Spleen (tissue), 11 donors: ENCODE results near the gene DNAJB8. TPM values are rescaled to one million over a fixed set of nuclear protein-coding genes. Genes with fewer than 3 reads are reported as not detected.

Experiments
- DNase-seq: peaks from one replicate; pipeline ENCODE4 v3.0.0-alpha.2; 2020
- H3K27ac ChIP-seq, 8 donors: fragments of 200-600 bp; sonication (generic) in 7 of 8; 1 replicate in 4 of 8; 2 replicates in 4 of 8; pipeline versions ENCODE4 v1.5.0 to v1.8.0; 2016 to 2021; ENCODE audit warnings: inconsistent platforms in 4 of 8, mild to moderate bottlenecking in 4 of 8, moderate library complexity in 1 of 8
- H3K27me3 ChIP-seq, 7 donors: fragments of 200-600 bp; sonication (generic) in 6 of 7; replicated peaks in 1 of 7; 1 replicate in 4 of 7; 2 replicates in 3 of 7; pipeline versions ENCODE4 v1.5.0 to v1.8.0; 2016 to 2021; ENCODE audit warnings: inconsistent platforms in 3 of 7, mild to moderate bottlenecking in 1 of 7
- H3K36me3 ChIP-seq, 6 donors: fragments of 200-600 bp; sonication (generic) in 5 of 6; 1 replicate in 4 of 6; 2 replicates in 2 of 6; pipeline versions ENCODE4 v1.5.0 to v1.8.0; 2016 to 2021; ENCODE audit warnings: inconsistent platforms in 2 of 6
- H3K4me1 ChIP-seq, 6 donors: fragments of 200-600 bp; sonication (generic) in 5 of 6; 1 replicate in 3 of 6; 2 replicates in 3 of 6; pipeline versions ENCODE4 v1.5.0 to v1.8.0; 2016 to 2021; ENCODE audit warnings: inconsistent platforms in 3 of 6
- H3K4me3 ChIP-seq, 8 donors: fragments of 200-600 bp; sonication (generic) in 7 of 8; 1 replicate in 4 of 8; 2 replicates in 4 of 8; pipeline versions ENCODE4 v1.5.0 to v1.8.0; 2016 to 2021; ENCODE audit warnings: inconsistent platforms in 4 of 8, mild to moderate bottlenecking in 4 of 8, moderate library complexity in 2 of 8
- H3K9me3 ChIP-seq, 8 donors: fragments of 200-600 bp; sonication (generic) in 7 of 8; 1 replicate in 4 of 8; 2 replicates in 4 of 8; pipeline versions ENCODE4 v1.5.0 to v1.8.0; 2016 to 2021; ENCODE audit warnings: inconsistent platforms in 4 of 8
- POLR2A ChIP-seq, 3 donors: fragments of 450-650 bp; IDR thresholded peaks; one replicate each; pipeline ENCODE4 v1.5.1; 2017; ENCODE audit warnings: antibody characterized with exemption in 3 of 3, mild to moderate bottlenecking in 1 of 3
- POLR2AphosphoS5 ChIP-seq, 3 donors: sonication (generic); formaldehyde crosslinking; IDR thresholded peaks; one replicate each; pipeline ENCODE4 v1.5.1; 2017; ENCODE audit warnings: antibody characterized with exemption in 3 of 3
- WGBS, 5 donors: extraction: QIAGEN DNeasy Blood & Tissue Kit in 3 of 5; methylation state at CpG; one replicate each; pipeline versions ENCODE4 v1.1.5 to v1.1.7; 2013 to 2018; 5-methylcytosine and 5-hydroxymethylcytosine counted together
- intact Hi-C: fragments of 100-400 bp; cut with DNase I; formaldehyde crosslinking; loops from one replicate; pipeline ENCODE4 v1.15.0; 2023; ENCODE audit warnings: low total_unique reads
- polyA plus RNA-seq, 3 donors: library from polyadenylated mRNA; stranded (reverse); fragments of 200-250 nt; gene quantifications; one replicate each; pipeline ENCODE4 v1.2.1, GENCODE V29; 2013
- total RNA-seq, 7 donors: library from RNA; depleted of rRNA in 3 of 7; stranded (reverse); fragments of >200 nt in 3 of 7; fragmentation: NEBNext Ultra II Directional in 4 of 7; extraction: Animal tissue kit (Norgen Biotek cat#: 25700) in 4 of 7; gene quantifications; one replicate each; pipeline versions ENCODE4 v1.1.0 to v1.2.1, GENCODE V29; 2016 to 2021
- TF ChIP-seq, protein P1 (sequence below), 11 experiments: fragments of 200-600 bp in 7 of 11; fragments of 450-650 bp in 4 of 11; sonication (generic) in 4 of 11; IDR thresholded peaks in 8 of 11; conservative IDR thresholded peaks in 3 of 11; 1 replicate in 7 of 11; 2 replicates in 4 of 11; pipeline versions ENCODE4 v1.4.0 to v1.8.0; 2016 to 2021; ENCODE audit warnings: antibody characterized with exemption in 11 of 11, inconsistent platforms in 4 of 11, mild to moderate bottlenecking in 1 of 11
- donor health status: healthy with polysubstance abuse.
- donor health status: DM: no; HTN: no; CAD: no; lungs with moderate emphysema.
- donor health status: DM: no; HTN: no; CAD: no.
- donor health status: Bipolar disorder and iron deficiency.
- donor health status: healthy.
- donor health status: DM: no; HTN: no; CAD: no.
- donor health status: DM: yes; HTN: yes; CAD: no.

Gene DNAJB8
- total and polyA plus RNA-seq, 10 donors = not detected

DNA sequence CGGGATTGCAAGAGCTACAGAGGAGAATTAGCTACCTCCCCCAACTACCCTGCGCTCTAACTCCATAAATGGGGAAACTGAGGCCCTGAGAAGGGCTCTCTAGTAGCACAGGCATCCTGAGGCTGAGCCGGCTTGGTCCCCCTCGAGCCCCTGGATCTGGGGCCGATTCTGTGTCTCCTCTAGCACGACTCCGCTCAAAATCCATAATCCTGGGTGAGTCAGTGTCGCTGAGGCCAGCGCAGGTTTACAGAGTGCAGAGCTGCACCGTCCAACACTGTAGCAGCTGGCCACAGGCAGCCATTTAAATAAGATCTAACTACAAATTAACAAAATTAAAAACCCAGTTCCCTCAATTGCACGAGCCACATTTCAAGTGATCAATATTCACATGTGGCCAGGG lies 15.5 kb upstream of the DNAJB8 start:
- H3K9me3 ChIP-seq = no peaks in the 10 kb centered on the region
- peaks cover 20 to 81% (median 61%) of the 10 kb centered on the region in 6 donors for H3K4me1 ChIP-seq
- DNase-seq = peak; percentile 56
- intact Hi-C loops = no loop called here
- H3K4me3 ChIP-seq = peak overlapping the region in 1 of 8 donors; percentile 47
- peaks cover 0 to 17% (median 0%) of the 10 kb centered on the region in 6 donors for H3K36me3 ChIP-seq
- TF ChIP-seq POLR2A (IDR thresholded peaks at IDR 0.05) = no peak
- no peak for TF ChIP-seq POLR2AphosphoS5 (IDR thresholded peaks at IDR 0.05)
- peaks cover 3 to 75% (median 37%) of the 10 kb centered on the region in 7 donors for H3K27me3 ChIP-seq
- 70 to 80% (median 75%) methylated on average over 11 of the region's 11 CpGs for WGBS, 5 donors
- peak overlapping the region; percentile 1 to 95 (median 78) for H3K27ac ChIP-seq

DNA sequence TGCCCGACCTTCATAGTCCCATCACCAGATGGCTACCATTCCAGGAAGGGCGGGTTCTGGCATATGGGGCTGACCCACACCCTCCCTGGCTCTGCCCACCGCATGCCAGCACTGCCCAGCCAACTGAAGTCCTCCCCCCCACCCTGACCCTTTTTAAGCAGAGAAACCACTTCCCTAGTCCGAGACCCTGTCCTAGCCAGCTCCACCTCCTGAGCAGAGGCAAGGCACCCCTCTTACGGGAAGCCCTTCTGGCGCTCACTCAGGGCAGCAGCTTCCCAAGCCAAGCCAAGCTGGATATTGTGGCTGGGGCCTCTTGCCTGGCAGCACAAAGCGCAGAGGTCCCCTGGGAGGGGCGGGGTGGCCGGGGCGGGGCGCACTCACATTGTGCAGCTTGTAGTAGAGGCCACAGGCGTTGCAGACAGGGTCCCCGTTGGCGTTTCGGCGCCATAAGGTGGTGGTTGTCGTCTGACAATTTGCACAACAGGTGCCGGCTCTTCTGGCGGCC lies 14.8 kb upstream of the DNAJB8 start:
- Histone ChIP-seq H3K4me3 (no peak overlapping the region), H3K4me1 (peaks cover 15 to 74% (median 54%) of the 10 kb centered on the region in 6 donors), H3K27me3 (peaks cover 3 to 68% (median 30%) of the 10 kb centered on the region in 7 donors), H3K27ac (peak overlapping the region; percentile 4 to 95 (median 78)), H3K9me3 (no peaks in the 10 kb centered on the region), H3K36me3 (peaks cover 0 to 17% (median 0%) of the 10 kb centered on the region in 6 donors)
- TF ChIP-seq, protein P1, sequence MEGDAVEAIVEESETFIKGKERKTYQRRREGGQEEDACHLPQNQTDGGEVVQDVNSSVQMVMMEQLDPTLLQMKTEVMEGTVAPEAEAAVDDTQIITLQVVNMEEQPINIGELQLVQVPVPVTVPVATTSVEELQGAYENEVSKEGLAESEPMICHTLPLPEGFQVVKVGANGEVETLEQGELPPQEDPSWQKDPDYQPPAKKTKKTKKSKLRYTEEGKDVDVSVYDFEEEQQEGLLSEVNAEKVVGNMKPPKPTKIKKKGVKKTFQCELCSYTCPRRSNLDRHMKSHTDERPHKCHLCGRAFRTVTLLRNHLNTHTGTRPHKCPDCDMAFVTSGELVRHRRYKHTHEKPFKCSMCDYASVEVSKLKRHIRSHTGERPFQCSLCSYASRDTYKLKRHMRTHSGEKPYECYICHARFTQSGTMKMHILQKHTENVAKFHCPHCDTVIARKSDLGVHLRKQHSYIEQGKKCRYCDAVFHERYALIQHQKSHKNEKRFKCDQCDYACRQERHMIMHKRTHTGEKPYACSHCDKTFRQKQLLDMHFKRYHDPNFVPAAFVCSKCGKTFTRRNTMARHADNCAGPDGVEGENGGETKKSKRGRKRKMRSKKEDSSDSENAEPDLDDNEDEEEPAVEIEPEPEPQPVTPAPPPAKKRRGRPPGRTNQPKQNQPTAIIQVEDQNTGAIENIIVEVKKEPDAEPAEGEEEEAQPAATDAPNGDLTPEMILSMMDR (IDR thresholded peaks at IDR 0.05 in 8 of 11, conservative IDR thresholded peaks at IDR 0.05 in 3 of 11) = no peak
- TF ChIP-seq POLR2AphosphoS5 (IDR thresholded peaks at IDR 0.05) = peak; percentile 5 to 48 (median 39)
- peak; percentile 74 for DNase-seq
- intact Hi-C loops = no loop called here
- 41 to 66% (median 61%) methylated on average over 14 to 19 of the region's 19 CpGs for WGBS, 5 donors

DNA sequence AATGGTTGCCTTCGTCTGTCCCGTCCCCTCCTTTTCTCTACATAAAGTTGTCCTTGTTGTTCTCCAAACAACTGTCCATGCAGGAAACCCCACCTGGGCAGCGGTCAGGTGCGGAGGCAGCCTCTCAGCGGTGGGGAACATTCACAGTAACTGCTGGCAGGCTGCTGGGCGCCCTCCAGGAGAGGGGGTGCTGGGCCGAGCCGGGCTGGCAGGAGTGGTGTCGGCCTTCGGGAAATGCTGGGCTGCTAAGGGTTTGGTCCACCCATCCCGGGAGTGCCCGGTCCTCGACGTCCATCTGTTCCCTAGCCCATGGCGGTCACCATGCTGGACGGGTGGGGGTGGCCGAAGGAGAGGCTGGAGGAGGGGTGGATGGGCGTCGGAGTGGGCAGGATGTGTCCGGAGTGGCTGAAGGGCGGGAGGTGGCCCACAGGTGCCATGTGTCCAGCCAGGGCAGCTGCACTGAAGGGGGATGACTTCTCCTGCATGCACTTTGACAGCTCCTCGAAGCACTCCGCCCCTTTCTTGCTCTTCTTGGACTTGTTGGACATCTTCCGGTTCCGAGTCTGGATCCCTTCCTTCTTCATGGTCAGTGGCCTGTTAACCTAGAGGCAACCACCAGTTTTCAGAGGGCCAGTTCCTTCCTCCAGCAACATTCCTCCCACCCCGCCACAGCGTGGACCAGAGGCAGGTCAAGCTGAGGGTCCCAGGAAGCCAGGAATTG lies 14.2 kb upstream of the DNAJB8 start:
- Histone ChIP-seq H3K27me3 (peaks cover 3 to 62% (median 26%) of the 10 kb centered on the region in 7 donors), H3K4me3 (no peak overlapping the region), H3K9me3 (no peaks in the 10 kb centered on the region), H3K36me3 (peaks cover 0 to 17% (median 0%) of the 10 kb centered on the region in 6 donors), H3K27ac (peak overlapping the region; percentile 4 to 95 (median 78)), H3K4me1 (peaks cover 11 to 68% (median 49%) of the 10 kb centered on the region in 6 donors)
- WGBS, 5 donors = 71 to 90% (median 76%) methylated on average over 24 to 27 of the region's 27 CpGs
- peak; percentile 79 for DNase-seq
- intact Hi-C loops = no loop called here
- TF ChIP-seq, protein P1 (IDR thresholded peaks at IDR 0.05 in 8 of 11, conservative IDR thresholded peaks at IDR 0.05 in 3 of 11) = no peak
- TF ChIP-seq POLR2AphosphoS5 (IDR thresholded peaks at IDR 0.05) = peak in 1 of 3 donors; percentile 5
- TF ChIP-seq POLR2A (IDR thresholded peaks at IDR 0.05) = no peak

DNA sequence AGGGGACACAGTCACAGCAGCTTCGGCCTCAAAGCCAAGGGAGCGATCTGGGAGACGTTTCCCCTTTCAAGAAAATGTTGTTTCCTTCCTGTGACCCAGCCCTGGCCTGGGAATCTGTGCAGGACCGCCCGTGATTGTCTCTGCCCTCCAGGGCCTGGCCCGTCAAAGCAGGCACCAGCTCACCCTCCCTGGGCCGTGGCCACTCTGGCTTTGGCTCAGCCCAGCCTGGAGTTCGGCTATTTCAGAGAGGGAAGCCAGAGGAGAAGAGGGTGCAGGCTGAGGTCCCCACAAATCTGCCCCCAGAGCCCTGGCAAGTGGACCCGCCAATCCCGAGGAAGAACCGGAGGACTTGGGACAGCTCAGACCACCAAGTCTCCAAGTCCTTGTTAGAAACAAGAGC lies 13.6 kb upstream of the DNAJB8 start:
- Histone ChIP-seq H3K36me3 (peaks cover 0 to 17% (median 0%) of the 10 kb centered on the region in 6 donors), H3K4me3 (no peak overlapping the region), H3K9me3 (no peaks in the 10 kb centered on the region), H3K4me1 (peaks cover 9 to 62% (median 43%) of the 10 kb centered on the region in 6 donors), H3K27ac (peak overlapping the region in 7 of 8 donors; percentile 35 to 95 (median 79)), H3K27me3 (peaks cover 0 to 56% (median 21%) of the 10 kb centered on the region in 7 donors)
- no peak for DNase-seq
- WGBS, 5 donors = 49 to 71% (median 58%) methylated on average over 10 to 11 of the region's 11 CpGs
- intact Hi-C loops = no loop called here
- TF ChIP-seq, protein P1 (IDR thresholded peaks at IDR 0.05 in 8 of 11, conservative IDR thresholded peaks at IDR 0.05 in 3 of 11) = no peak
- TF ChIP-seq POLR2AphosphoS5 (IDR thresholded peaks at IDR 0.05) (peak; percentile 47 to 81 (median 73)), POLR2A (IDR thresholded peaks at IDR 0.05) (no peak)
